Measurements from ENCODE around the gene ASTL.
A peak's percentile ranks its signal among the peaks of the same experiment; 100 is the strongest.
"Not testable (repeated sequence)": the region's sequence is repeated elsewhere in the genome, so short reads cannot be mapped to it uniquely, and the experiment has no call there.

The ASTL gene

DNA sequence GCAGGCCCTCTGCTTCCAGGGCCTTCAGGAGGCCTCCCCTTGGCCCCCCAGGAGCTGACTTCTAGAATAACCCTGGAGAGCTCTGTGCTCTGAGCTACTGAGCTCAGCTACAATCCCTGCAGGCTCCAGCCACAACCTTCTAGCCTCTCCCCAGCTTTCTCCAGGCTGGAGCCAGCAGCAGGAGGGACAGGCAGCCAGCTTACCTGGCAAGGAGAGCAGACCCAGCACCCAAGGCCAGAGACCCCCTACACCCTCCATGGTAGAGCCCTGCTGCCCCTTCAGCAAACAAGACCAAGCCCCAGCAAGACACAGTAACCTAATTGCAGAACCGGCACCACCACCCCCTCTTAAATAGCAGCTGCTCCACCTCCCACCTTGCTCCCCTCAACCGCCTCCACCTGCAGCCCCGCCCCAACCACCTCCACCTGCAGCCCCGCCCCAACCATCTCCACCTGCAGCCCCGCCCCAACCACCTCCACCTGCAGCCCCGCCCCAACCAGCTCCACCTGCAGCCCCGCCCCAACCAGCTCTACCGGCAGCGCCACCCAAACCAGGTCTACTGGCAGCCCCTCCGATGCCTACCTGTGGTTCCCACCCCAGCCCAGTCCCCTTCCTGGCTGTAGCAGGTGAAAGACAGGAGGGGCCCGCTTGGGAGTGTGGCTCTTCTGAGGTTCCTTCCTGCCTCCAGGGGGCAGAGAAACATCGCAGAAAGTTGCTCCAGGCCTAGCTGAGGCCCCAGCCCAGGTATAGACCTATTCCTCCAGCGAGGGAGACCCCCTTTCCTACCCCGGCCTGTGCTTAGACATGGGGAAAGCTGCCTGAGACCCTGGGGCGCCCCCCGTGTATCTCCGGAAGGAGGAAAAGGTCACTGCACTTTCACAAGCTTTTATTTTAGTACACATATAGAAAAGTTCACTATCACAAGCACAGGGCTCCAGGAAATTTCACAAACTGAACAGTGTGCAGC lies at the start of gene ASTL:
ASTL (minus strand) TSS at position 324 of the 967 bp plus-strand sequence; CDS start at position 258, 66 bp downstream.
- no peak for DNase-seq (ENCODE audit: low spot score)

DNA sequence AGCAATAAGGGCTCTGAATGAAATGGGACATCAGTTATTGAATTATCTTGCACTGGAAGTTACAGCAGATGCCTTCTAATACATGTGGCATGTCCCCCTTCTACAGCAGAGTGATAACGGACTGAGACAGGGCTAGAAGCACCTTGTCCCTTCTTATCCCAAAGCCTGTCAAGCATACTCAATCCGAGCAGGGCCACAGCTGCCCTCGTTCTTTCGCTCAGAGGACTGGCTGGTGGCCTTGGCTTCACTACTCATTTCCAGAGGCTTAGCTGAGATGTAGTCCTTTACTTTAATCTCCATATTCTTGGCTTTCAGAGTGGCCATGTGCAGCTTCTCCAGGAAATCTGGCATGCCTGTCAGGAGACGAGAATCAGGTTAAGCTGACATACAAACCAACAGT lies 48.3 kb upstream of the ASTL start:
- DNase-seq (ENCODE audit: low spot score) = no peak

DNA sequence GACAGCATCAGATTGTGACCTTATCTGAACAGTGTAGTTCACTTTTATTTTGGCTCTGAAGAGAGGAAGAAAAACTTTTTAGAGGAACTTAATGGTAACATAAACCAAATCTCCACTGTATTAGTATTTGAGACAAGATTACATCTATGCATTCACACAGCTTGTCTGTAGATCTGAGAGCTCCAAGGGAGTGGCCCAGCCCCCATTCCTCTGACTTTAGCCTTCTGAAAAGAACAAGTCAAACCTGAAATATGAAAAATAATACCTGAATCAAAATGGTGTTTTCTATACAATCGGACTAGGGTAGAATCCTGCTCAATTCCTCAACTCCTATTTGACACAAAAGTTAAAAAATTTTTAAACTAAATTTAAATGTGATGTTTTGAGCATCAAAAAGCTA lies 47.2 kb upstream of the ASTL start:
- DNase-seq (ENCODE audit: low spot score) = no peak

DNA sequence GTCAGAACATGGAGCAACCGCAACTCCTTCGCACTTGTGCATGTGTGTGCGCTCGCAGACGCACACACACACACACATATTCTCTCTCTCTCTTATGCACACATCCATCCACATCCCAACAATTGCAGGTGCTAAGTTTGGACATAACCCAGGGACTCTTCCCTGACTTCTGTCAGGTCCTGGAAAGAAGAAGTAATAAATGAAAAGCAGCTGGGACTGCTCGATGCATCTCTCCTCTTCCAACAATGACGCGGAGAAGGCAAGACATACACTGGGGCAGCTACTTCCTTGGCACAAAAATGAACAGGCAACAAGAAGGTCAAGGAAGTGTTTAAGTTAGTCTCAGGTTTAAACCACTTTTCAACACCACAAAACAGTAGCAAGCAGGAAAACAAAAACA lies 46.7 kb upstream of the ASTL start:
- DNase-seq (ENCODE audit: low spot score) = no peak

DNA sequence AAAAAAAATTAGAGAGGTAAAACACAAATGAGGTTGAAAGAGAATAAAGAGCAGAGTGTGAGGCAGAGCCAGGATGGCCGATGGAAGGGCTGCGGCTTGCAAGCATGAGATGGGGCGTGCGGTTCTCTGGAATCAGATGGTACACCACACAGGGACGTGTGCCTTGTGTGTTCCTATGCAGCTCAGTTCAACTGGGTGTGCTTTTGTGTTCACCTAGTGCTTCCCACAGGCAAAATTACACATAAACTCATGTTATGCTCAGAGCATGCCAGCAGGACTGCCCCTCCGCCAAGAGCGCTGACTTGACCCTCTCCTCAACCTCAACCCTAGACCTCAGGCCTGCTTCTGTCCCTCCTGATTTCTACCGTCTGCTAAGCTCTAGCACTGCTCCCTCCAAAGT lies 45.9 kb upstream of the ASTL start:
- no peak for DNase-seq (ENCODE audit: low spot score)

DNA sequence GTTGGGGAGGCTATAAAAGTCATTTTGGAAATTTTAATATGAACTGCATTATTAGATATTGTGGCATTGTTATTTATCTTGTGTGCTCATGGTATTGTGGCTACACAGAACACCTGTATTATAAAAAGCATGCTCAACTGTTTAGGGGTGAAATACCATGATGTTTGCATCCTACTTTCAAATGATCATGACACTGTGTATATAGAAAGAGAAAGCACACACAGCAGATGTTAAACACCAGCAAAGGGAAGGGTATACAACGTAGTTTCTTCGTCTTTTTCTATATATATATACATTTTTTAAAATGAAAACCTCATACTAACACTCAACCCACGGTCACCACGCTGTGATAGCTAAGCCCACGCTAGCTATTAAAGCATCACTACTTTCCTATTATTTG lies 43.2 kb upstream of the ASTL start:
- no peak for DNase-seq (ENCODE audit: low spot score)

DNA sequence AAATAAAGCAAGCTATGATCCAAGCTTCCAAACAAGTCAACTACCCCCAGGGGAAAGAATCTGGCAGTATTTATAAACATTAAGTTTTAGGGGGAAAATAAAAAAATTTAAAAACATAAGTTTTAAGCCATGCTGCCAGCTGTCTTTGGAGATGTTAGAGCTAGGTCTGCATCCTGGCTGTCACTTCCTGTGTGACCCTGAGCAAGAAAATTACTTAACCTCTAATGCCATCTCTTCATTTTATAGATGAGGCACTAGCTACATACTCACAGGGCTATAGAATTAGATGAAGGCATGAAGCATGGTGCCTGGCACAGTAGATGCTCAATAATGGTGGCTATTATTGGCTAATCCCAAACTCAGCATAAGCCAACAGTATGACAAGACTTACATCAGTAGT lies 42.2 kb upstream of the ASTL start:
- no peak for DNase-seq (ENCODE audit: low spot score)

DNA sequence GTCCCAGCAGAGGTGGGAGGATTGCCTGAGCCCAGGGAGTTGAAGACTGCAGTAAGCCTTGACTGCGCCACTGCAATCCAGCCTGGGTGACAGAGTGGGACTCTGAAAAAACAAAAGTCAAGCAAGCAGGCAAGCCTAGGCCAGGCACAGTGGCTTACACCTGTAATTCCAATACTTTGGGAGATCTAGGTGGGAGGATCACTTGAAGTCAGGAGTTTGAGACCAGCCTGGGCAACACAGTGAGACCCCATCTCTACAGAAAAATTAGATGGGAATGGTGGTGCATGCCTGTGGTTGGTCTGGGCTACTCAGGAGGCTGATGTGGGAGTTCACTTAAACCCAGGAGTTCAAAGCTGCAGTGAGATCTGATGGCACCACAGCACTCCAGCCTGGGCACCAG lies 41.7 kb upstream of the ASTL start:
- no peak for DNase-seq (ENCODE audit: low spot score)

DNA sequence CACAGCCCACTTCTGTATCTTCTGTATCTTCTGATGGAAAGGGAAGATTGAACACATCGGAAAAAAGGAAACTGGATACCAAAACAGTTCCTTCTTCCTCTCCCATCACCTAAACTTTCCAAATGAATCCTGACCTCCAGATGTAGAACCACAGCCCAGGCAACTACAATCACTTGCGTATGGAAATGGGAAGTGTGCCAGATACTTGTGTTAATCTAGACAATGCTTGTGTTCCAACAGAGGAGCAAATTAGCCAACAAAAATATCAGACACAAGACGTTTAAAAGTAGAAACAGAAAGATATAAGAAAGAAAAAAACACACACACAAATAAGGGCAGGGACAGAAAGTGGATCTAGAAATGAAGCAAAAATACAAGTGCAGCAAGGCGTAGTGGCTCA lies 38.4 kb upstream of the ASTL start:
- DNase-seq (ENCODE audit: low spot score) = no peak

DNA sequence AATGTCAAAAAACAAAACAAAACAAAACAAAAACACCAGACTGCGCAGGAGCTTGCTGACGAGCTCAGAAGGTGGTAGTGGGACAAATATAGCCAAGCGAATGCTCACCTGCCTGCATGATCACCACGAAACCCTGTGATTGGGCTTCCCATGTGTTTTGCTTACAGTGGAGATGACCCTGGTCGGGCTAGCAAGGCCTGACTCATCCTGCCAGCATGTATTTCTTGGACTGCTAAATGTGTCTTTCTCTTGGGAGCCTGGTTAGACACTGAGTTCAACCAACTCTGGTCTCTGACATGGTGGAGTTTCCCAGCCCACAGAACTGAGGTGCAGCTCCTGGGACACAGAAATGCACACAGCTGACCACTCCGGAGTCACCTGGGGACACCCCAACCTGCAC lies 37.6 kb upstream of the ASTL start:
- DNase-seq (ENCODE audit: low spot score) = no peak

DNA sequence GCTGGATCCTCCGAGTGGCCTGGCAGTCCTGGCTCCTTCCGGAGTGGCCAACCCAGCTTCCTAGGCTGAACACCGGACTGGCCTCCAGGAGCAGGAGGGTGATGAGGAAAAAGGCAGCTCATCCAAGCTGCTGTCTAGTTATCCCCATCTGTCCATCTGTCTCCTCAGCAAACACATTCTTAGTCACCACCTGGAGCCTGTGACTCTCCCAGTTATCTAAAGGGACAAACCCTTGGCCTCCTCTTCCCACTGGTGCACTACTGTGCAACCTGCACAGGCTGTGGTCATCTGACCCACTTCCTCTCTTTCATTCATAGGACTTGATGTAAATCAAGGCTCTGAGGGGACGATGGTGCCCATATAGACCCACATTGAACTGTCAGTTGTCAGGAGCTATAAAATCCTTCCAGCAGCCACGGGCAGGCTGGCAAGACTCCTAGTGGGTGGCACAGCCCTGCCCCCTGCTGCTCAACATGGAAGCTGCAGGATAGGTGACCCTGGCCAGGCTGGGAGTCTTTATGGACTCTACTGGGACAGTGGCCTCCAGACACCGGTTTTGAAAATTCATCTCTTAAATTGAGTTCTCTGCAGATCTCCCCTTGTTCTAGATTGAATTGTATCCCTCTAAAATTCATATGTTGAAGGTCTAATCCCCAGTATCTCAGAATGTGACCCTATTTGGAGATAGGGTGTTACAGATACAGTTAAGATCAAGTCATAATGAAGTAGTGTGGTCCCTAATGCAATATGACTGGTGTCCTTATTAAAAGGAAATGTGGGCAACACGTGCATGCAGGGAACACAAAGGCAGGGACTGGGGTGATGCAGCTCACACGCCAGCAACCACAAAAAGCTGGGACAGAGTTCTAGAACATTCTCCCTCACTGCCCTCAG lies 36.2 kb upstream of the ASTL start:
- peak; percentile 83 for DNase-seq (ENCODE audit: low spot score)

DNA sequence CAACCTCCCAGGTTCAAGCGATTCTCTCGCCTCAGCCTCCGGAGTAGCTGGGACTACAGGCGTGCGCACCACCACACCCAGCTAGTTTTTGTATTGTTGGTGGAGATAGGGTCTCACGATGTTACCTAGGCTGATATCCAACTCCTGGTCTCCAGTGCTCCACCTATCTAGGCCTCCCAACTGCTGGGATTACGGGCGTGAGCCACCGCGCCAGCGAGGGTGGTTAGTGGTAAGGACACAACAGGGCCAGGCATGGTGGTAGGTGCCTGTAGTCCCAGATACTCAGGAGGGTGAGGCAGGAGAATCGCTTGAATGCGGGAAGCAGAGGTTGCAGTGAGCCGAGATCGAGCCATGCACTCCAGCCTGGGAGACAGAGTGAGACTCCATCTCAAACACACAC lies 33.5 kb upstream of the ASTL start:
- DNase-seq (ENCODE audit: low spot score) = no peak

DNA sequence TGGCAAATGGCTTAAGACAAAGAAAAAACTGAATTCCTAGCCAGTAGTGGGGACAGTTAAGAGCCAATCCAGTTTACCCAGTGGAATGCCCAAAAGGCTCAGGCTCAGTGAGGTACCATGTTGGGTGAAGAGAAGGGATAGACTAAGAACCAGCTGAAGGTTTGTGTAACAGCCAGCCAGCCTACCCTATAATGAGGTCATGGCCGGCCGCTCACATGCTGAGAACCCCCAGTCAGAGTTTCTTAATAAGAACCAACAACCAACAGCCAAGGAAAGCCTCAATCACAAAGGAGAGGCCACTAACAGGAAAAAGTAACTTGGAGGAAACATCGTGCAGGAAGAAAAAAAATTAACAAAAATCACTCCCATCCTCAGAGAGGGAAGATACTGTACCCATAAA lies 32.3 kb upstream of the ASTL start:
- no peak for DNase-seq (ENCODE audit: low spot score)

DNA sequence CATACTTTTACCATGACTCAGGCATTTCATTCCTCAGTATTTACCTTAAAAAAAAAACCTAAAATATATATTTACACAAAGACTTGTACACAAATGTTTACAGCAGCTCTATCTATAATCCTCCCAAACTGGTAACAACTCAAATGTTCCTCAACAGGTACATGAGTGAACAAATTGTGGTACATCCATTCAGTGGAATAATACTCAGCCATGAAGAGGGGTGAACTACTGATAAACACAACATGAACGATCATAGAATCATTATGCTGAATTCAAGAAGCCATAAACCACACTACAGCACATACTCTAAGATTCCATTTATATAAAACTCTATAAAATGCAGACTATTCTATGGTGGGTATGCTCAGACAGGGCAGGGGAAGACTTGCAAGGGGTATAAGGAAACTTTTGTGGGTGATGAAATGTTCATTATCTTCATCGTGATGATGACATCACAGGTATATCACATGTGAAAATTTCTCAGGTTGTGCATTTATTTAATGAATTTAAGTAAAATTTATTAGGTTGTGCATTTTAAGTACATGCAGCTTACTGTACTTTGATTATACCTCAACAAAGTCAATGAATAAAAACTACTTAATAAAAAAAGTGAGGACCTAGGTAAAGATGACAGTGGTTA lies 31.7 kb upstream of the ASTL start:
- DNase-seq (ENCODE audit: low spot score) = no peak

DNA sequence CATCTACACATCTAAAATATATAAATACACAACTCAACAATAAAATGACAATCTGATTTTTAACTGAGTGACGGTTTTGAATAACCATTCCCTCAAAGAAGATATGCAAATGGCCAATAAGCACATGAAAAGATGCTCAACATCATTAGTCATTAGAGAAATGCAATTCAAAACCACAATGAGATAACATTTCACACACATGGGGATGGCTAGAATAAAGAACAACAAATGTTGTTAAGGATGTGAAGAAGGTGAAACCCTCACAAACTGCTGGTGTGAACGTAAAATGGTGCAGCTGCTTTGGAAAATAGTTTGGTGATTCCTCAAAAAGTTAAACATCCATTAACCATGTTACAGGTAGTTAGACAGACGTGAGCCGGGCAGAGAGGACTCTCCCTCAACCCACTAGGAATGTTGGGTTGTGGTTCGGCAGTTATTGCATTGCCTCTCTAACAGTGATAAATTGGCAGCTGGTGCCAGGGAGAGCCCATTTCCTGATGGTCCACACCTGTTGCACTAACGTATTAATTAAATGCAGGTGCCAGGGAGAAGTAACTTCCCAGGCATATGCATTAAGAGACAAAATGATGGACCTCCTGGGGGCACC lies 29.2 kb upstream of the ASTL start:
- DNase-seq (ENCODE audit: low spot score) = no peak

DNA sequence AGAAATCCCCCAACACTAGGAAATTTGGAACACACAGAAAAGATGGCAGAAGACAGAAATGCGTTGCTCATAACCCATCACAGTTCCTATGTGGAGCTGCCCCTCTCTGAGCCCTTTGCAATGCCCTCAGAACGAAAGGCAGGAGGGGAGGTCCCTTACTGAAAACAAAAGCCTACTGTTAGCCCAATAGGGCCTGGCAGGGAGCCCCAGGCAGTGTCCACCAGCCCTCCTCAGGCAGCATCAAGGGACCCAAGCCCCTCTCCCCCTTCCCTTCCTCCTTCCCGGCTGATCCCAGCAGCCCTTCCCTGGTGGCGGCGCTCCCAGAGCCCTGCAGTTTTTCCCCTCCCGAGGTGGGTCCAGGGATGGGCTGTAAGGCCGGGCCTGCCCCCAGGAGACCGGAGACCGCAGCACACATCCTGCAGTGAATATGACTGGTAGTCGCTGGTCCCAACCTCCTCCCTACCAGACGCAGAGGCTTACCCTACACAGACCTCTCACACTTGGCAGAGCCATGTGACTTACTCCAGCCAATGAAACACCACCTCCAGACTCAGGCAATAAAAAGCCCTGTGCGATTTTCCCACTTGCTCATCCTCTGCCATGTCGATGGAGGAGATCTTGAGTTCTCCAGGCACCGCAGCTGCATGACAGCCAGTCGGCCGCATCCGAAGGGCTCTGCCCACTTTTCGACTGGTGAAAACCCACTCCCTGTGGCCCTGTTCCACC lies 26.3 kb upstream of the ASTL start:
- peak; percentile 90 for DNase-seq (ENCODE audit: low spot score)

DNA sequence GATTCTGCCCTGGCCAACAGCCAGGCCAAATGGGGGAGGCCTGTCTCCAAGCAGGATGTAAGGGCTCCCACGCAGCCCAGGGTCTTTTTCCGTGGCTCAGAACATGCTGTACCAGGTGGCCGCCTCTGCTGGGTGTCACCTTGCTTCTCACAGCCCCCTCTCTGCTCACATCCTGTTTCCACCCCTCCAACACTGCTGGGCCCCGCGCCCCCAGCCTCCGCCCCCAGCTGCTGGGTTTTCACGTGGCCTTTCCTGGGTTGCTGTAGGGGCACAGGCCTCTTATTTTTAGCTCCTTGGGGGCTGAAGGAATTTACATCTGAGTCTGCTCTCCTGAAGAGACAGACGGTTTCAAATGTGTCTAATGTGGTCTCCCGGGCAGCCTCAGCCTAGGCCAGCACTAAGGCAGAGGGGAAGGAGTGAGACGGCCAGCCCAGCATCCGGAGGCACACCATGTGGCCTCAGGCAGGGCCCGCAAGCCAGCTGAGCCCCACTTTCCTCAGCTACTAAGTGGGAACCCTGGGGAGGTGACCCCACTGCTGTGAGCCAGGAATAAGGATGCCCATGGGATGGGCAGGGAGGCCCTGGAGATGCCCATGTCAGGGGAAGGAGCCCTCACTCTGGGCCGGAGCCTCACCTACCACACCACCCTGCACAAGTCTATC lies 25.6 kb upstream of the ASTL start:
- no peak for DNase-seq (ENCODE audit: low spot score)

DNA sequence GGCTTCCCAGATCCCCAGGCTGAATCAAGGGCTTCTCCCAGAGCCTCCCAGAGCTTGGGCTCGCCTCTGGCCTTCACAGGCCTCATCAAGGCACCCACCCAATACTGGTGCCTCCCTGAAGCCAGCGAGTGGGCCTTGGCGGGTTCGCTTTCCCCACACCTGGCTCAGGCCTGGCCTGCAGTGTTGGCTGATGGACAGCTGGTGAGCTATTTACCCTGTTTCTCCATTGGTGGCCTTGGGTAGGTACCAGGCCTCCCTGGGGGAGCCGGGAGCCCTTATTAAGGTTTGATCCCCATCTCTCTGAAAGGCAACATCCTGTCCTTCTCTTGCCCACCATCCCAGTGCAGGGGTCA lies 25.1 kb upstream of the ASTL start:
- DNase-seq (ENCODE audit: low spot score) = no peak

DNA sequence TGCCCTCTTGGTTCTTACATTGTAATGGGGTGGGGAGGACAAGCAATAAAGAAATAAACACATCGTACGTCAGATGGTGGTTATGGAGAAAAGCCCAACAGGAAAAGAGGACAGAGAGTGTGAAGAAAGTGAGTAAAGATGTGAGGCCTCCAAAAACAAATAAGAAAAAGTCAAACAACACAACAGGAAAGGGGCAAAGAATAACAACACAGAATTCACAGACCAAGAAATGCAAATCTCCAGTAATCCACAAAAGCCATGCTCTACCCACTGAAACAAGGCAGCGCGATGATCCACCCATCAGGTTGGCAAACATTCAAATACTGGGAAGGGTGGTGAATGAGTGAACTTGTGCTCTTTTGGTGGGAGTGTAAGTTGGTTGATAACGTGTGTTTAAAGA lies 23.6 kb upstream of the ASTL start:
- no peak for DNase-seq (ENCODE audit: low spot score)

DNA sequence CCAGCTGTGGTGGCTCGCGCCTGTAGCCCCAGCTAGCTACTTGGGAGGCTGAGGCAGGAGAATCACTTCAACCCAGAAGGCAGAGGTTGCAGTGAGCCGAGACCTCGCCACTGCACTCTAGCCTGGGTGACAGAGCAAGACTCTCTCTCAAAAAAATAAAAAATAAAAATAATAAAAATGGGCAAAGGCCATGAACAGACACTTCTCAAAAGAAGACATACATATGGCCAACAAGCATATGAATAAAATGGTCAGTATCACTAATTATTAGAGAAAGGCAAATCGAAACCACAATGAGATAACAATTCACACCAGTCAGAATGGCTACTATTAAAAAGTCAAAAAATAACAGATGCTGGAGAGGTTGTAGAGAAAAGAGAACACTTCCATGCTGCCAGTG lies 22.1 kb upstream of the ASTL start:
- DNase-seq (ENCODE audit: low spot score) = not testable (repeated sequence)

Measured in pons (tissue), 1 donor.